GM21360 (cell line): ENCODE measurements around the gene NFU1.
A peak's percentile ranks its signal among the peaks of the same experiment; 100 is the strongest.

Source experiments
- ATAC-seq: cut with Tn5 transposase; IDR thresholded peaks from one replicate; pipeline ENCODE4 v1.9.1; 2021; ENCODE audit warnings: mild to moderate bottlenecking, moderate library complexity; ENCODE audit not compliant: unreplicated experiment

The NFU1 gene

DNA sequence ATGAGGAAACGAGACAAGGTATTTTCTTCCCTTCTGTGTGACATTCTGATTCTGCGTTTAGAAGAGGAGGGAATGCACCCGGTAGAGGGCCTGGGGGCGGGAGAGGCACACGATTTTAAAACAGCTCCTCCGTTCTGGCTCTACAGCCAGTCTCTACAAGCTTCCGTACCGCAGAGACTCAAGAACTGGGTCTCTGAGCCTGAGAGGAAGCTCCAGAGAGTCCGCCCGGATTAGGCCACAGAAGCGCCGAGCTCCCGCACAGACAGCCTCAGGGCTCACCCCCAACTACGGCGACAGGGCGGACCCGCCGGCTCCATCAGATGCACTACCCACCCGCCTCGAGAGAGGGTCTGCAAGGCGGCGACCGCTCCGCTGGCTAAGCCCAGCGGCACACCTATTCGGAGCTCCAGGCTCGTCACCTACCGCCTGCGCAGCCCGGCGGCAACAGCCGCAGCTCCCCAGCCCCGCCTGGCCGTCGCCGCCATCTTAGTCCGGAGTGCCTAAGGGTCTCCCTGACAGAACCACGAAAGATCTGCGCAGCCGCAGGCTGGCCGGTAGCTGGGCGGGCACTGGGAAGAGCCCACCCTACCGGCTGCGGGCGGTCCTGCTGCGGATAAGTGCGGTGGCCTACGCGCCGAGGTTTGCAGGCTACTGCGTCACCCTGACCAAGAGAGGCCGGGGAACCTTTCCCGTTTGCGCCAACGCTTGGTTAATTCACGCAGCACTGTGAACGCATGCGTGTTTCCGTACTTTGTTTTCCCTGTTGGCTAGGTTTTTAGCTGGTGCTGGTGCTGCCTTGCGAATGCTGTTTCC is at the start of gene NFU1:
Gene NFU1 (minus strand): TSS at position 498 of the 813 bp plus-strand sequence. CDS start 13 bp downstream, at position 485.
- peak; percentile 92 for ATAC-seq

DNA sequence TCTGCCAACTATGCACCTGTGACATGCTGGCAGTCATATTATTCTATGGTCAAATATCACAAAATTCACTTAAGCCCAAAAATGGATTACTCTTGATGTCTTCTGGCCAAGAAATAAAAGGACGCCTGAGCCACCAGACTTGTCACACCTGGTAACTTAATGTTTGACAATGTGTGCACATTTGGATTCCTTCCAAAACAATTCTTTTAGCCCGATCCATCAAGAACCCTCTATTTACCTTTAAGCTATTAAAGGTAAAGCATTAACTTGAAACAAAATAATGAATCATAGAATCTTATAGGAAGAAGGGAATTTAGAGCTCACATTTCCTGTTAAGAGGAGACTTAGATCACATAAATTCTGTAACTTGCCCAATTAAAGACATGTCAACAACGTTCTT is 46.5 kb upstream of the NFU1 start:
- ATAC-seq = no peak

DNA sequence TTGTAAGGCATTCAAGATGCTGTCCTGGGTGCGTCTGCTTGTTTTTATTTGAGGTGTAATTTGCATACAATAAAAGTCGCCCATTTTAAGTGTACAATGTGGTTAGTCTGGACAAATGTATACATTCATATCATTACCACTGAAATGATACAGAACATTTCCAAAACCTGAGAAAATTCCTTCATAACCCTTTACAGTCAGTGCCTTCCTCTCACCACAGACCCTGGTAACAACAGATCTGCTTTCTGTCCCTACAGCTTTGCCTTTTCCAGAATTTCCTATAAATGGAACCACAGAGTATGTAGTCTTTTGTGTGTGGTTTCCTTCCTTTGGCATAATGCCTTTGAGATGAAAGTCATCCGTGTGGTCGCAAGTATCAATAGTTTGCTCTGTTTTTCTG is 45.8 kb upstream of the NFU1 start:
- ATAC-seq = no peak

DNA sequence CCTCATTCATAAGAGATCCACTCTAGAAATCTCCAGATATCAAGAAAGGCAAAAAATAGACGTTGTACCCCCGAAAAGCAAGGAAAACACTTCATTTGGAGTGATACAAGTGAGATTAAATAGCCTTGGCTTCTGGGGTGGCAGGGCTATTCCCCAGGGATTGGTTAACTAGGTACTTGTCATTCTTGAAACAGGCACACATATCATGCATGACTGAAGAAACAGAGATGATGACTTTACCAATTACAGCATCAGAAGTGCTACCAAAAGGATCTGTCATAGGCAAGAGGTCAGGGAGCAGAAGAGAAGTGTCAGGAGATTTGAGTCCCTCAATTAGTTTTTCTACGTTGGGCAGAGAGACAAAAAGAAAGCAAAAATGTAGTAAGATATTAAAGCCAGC is 45.2 kb upstream of the NFU1 start:
- ATAC-seq = no peak

DNA sequence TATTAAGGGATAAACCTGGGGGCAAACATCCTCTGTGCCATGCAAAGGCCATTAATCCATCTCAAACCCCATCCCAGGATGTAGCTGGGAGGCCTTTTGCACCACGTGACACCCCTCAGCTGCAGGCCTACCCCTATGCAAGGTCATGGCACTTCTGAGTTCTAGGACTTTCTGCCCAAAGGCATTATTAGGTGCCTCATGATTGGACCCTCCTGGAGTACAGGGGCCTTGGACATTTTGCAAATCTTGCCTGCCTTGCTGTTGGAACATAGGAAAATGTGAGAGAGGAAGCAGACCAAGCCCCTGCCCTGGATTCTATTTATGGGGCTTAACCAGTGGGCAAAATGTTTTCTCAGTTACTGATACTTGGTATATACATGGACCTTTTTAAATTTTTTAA is 44.2 kb upstream of the NFU1 start:
- no peak for ATAC-seq

DNA sequence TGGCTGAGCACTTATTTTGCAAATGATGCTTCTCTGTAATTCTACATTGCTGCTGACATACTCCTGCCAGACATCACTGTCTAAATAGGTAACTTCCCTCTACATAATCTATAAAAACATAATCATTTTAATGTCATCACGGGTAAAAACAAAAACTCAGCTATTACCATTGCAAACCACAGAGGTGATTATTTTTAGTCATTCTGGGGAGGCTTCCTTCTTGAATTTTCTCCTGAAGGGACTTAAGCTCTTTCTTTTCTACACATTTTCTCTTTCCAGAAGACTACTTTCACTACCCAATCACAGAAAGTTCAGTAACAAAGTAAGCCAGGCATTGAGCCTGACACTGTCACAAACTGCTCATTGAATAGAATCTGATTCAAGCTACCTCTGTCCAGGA is 40.4 kb upstream of the NFU1 start:
- ATAC-seq = no peak

DNA sequence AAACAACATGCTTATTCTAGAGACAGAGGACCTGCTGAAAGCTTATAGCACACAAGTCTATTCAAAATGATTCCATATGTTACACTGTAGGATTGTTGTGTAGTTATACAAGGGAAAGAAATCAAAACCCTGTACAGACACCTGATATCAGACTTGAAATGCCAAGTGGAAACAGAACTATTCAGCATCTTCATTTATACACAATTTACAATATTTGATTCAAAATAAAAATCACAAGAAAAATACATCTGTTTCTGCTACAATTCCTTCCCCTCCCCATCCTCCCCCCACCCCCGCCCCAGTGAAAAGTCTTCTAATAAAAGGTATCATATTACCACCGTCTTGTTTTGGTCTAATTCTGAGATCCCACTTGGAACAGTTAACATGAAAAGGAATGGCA is 37.5 kb upstream of the NFU1 start:
- no peak for ATAC-seq

DNA sequence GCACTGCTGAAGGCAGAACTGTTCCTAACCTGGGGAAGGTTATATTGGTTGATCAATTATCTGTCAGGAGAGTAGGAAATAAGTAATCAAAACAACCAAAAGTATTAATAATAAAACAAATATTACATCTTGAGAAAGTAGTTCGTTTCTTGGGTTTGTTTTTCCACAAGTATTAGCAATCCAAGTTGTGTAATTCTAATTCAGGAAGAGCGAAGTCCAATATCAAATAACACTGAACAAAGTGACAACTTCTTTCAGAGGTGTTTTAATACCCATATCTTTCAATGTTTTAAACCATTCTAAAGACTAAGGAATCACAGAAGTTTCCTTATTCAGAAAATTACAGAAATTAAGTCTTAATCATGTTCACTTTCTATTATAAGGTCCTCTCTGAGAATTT is 34.6 kb upstream of the NFU1 start:
- no peak for ATAC-seq

DNA sequence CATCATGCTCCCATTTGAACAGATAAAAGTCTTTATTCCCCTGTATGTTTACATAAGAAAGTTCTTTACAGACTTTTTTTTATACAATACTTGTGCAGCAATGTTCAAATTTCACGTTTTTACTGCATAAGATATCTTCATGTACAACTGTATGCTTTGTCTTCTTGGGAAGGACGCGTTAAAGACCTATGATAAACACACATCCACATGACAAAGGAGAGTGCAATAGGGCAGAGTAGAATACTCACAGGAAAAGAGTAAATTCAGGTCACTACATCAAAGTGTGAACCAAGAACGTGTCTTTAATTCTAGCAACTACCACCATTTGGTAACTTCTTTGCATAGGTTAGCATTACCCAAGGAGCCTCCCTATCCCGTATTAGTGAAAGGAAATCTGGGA is 33.7 kb upstream of the NFU1 start:
- no peak for ATAC-seq

DNA sequence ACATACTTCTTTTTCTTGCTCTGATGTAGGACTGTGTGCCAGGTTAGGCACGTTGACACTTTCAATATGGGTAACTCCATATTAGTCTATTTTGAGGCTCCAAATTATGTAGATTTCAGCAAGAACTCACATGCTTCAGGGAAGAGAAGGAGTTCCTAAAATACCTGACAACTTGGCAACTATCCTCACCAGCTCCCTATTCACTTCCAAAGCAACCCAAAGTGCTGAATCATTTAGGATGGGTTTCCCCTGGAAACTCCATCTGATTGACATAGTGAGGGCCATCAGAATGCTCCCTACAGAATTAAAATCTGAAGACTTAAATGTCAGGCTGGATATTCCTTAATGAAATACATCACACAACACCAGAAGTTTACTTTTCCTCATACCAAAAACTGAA is 32.5 kb upstream of the NFU1 start:
- no peak for ATAC-seq

DNA sequence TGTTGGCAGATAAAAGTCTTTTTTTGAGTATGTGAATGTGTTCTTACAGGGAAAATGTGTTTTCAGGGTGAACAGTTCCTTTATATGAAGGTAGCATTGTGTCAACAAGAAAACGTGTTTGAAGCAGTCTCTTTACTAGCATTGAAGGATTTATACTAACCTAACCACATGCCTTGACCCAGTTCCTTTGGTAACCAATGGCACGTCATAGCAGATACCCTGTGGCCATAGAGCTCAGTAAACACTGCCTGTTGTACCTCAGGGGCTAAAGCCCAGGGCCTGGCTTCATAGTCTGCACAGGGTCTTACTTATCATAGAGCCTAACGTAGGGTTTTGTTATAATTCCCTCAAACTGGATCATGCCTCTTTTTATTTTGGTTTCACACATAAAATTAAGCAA is 32.1 kb upstream of the NFU1 start:
- ATAC-seq = no peak

DNA sequence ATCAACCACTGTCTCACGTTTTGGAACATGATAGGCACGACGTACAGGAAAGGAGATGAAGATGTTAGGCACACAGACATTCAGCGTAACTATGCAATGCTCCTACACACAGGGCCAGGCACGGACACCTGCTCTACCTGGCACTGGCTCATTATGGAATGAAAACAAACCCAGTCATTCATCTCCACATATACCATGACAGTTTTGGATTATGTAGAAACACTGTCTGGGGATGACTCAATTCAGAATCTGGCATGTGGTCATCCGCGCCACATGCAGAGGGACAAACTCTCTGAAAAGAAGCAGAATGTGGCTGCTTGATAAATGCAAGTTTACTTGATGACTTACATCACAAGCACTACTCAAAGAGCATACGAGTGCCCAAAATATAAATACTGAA is 29.5 kb upstream of the NFU1 start:
- ATAC-seq = no peak

DNA sequence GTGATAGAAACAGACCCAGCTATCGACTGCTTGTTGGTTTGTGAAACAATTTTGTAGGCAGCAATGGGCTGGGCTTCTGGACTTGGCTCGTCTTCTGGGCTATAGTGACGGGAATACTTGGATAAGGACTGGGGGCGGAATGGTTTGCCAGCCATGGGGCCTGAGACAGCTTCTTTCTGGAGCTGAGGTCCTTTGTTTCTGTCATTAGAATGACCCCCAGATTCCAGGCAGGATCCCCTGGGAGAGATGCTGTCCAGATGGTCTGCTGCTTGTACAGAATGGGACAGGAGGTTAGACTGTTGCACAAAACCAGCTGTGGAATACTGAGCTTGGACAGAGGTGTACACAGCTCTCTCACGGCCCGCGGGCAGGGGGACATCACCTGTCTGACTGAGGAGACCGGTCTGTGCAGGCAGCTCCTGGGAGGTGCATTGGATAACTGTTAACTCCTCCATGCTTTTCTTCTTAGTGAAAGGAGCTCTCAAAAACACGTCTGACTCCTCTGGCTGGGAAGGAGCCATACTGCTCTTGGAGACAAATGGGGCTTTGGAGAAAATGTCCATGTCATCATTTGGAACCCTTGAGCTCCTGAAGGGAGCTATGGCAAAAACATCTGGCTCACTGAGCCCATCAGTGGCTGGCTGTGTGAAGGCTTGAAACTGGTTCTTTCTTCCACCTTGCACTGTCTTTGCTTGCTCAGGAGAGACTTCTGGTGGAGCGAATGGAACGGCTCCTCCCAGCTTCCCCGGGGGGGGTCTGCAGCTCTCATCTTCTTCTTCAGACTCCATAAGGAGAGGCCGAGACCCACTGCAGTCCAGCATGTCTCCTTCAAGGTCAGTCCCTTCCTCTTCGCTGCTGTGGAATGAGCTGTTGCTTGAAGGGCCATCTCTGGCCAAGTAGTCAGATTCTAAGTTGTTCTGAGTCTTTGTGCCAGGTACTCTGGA is 28.6 kb upstream of the NFU1 start:
- ATAC-seq = no peak

DNA sequence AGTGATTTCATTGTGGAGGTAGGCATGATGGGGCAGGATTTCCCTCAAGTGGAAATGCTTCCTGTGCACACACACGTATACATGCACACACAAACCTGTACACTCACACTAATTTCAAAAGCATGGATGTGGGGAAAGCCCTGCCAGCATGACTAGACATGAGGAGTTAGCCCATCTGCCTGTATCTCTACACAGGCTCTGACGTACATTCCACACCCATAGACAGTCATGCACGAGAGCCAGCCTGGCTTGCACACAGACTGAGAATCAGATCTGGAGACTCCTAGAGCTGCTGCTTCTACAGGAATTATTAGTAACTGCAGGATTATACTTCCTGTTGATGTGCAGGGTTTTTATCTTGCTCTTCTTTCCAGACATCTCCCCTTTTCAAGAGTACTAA is 27.3 kb upstream of the NFU1 start:
- no peak for ATAC-seq

DNA sequence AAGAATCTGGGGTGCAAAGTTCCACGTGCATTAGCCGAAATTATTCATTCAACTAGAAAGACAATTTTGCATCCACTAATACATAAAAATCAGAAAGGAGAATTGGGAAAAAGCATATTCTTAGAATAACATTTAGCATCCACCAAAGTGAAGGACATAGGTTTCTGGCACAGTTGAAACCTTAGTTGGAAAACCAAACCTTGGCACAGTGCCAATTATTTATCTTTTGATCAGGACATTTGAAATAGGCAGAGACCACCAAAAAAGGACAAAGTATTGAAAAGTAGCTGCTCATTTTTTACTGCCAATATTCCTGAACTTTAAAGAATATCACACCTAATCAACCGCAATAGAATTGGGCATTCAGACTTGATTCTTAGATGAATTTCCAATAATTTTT is 25.5 kb upstream of the NFU1 start:
- ATAC-seq = no peak

DNA sequence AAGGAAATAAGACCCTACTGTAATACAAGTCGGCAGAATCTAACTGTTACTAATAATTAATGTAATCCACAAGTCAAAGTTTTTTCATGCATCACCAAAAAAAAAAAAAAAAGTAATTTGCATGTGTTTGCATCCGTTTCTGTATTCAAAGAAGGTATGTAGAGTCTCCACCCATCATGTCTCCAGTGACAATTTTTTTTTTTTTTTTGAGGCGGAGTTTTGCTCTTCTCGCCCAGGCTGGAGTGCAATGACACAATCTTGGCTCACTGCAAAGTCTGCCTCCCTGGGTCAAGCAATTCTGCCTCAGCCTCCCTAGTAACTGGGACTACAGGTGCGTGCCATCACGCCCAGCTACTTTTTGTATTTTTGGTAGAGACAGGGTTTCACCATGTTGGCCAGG is 24.2 kb upstream of the NFU1 start:
- ATAC-seq = no peak

DNA sequence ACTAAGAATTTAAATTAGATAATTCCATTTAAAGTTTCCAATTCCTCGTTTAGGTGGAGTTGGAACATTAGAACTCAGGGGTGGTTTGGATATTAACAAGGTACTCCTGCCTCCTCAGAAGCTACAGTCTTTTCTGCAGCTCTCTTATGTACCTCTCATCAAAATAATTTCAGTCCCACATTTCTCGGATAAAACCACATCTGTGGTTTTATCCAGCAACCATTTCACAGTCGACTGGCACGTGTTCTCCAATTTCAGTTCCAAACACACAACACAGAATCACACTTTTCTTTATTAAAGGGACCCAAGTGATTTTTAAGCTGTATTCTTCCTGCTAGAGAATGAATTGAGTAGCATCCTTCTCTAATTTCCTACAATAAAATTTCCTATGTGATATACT is 22.7 kb upstream of the NFU1 start:
- ATAC-seq = no peak

DNA sequence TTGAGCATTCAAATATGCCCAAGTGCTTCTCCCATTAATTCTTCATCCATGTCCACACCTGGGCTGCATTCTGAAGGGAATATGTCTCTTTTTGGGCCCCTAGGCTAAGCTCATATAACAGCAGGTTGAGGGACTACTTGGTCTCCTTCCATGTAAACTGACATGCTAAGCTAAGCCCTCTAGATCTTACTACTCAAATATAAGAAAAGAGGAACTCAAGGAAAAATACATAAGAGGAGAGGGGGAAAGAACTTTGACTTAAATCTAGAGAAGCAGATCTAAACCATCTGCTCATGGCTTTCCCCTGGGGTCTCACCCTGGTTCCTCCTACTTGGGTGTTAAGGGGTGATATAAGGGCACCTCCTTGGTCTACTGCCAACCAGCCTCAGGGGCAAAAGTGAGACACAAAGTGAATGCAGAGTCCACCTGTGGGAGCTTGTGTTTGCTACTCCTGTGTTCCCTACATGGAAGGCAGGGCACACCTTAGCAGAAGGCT is 19.8 kb upstream of the NFU1 start:
- ATAC-seq = no peak

DNA sequence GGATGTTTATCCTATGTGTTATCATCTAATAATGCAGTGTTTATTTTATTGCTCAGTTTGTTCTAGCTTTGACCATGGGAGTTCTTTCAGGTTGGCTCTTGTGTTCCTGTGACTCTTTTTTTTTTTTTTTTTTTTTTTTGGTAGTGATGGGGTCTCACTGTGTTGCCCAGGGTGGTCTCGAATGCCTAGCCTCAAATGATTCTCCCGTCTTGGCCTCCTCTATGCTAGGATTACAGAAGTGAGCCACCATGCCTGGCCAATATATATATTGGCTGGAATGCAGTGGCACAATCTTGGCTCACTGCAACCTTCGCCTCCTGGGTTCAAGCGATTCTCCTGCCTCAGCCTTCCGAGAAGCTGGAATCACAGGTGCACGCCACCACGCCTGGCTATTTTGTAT is 18.9 kb upstream of the NFU1 start:
- ATAC-seq = no peak

DNA sequence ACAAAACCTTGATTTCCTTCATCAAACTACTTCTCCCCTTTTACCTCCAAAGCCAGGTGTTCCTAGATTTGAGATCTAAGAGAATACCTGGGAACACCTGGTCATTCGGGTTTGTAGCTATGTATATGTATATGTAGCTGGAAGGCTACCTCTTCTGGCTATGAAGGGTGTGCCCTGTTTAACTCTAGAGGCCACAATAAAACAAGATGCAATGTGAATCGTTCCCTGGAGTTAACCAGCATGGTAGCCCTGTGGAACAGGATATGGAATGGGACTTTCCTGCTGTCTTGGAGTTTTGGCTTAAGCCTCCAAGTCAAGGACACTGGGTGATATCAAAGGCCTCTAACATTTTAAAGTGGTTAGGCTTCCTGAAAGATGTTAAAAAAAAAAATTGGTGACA is 17.7 kb upstream of the NFU1 start:
- ATAC-seq = no peak

DNA sequence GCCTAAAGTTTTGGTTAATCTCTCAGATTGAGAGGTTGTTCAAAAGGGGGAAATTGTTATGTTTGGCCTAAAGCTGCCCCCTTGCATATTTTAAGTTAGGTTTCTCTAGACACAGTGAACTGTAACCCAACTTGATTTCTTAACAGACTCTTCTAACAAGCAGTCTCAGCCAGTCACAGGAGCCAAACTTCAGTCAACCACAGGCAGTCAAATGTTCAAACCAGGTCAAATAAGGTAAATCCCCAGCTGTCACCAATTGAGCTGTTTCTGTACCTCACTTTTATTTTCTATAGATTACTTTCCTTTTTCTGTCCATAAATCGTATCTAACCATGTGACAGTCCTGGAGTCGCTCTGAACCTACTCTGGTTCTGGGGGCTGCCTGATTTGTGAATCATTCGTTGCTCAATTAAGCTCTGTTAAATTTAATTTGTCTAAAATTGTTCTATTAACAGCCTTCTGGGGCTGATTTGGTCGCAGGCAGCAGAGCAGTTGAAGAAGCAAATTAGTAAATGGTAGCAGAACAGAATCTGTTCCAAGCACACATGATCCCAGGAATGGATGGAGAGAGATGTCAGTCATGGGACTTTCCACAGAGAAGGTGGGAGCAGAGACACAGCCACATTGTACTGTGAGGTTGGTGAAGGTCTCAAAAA is 16.4 kb upstream of the NFU1 start:
- ATAC-seq = peak; percentile 85
